Upper lobe of left lung (tissue), 4 donors: ENCODE data around the gene CRACDL.

Experiments
- CTCF ChIP-seq, 6 experiments: fragments of 450-650 bp in 4 of 6; fragments of 200-600 bp in 2 of 6; sonication (generic) in 2 of 6; IDR thresholded peaks; one replicate each; pipeline ENCODE4 v1.5.1; 2016 to 2019; ENCODE audit warnings: antibody characterized with exemption in 6 of 6
- POLR2A ChIP-seq, 4 donors: fragments of 450-650 bp; IDR thresholded peaks; one replicate each; pipeline ENCODE4 v1.5.1; 2016 to 2017; ENCODE audit warnings: antibody characterized with exemption in 4 of 4, mild to moderate bottlenecking in 2 of 4

GRCh38 chr2:98753801-98754200 is 182.2 kb downstream of the CRACDL start:
- TF ChIP-seq CTCF (IDR thresholded peaks at IDR 0.05) (no peak), POLR2A (IDR thresholded peaks at IDR 0.05) (no peak)
